WTC11 (cell line): ENCODE data around the gene FGF12. TPM values are rescaled to one million over a fixed set of nuclear protein-coding genes. Genes with fewer than 3 reads are reported as not detected.

Source experiments
- ATAC-seq: fragments of 200-7000 bp; cut with Tn5 transposase; 2 replicates; pipeline ENCODE4 v1.10.0; 2021; ENCODE audit warnings: mild to moderate bottlenecking, moderate library complexity
- CTCF ChIA-PET: fragments of 300-600 bp; sonication (Branson Sonifier 250); formaldehyde crosslinking; loops from one replicate; lab custom pipeline; 2021; ENCODE audit warnings: antibody characterized with exemption; lab: Charles Lee
- POLR2A ChIA-PET: fragments of 350-600 bp; sonication (Branson Sonifier 250); formaldehyde crosslinking; loops from one replicate; lab custom pipeline; 2021; ENCODE audit warnings: antibody characterized with exemption; lab: Charles Lee
- DNase-seq: peaks from one replicate; pipeline ENCODE4 v3.0.0; 2021; ENCODE audit warnings: low spot score
- H3K27ac Mint-ChIP-seq: 2 replicates; pipeline ENCODE4 v1.8.0; 2021; ENCODE audit warnings: mixed read lengths
- H3K27me3 Mint-ChIP-seq: 2 replicates; pipeline ENCODE4 v1.8.0; 2021; ENCODE audit warnings: low read depth, mild to moderate bottlenecking, moderate library complexity, mixed read lengths
- H3K36me3 Mint-ChIP-seq: 2 replicates; pipeline ENCODE4 v1.8.0; 2021; ENCODE audit warnings: mixed read lengths
- H3K4me1 Mint-ChIP-seq: 2 replicates; pipeline ENCODE4 v1.8.0; 2022; ENCODE audit warnings: mixed read lengths
- H3K4me3 Mint-ChIP-seq: 2 replicates; pipeline ENCODE4 v1.8.0; 2021; ENCODE audit warnings: mild to moderate bottlenecking, moderate library complexity, mixed read lengths
- H3K9me3 Mint-ChIP-seq: 2 replicates; pipeline ENCODE4 v1.8.0; 2021; ENCODE audit warnings: mixed read lengths
- ATF1 ChIP-seq: sonication (generic); formaldehyde crosslinking; IDR thresholded peaks from 2 replicates; pipeline ENCODE4 v1.8.1; 2023; ENCODE audit warnings: mild to moderate bottlenecking, moderate library complexity, missing genetic modification reagents
- EMX1 ChIP-seq: fragments of 250-450 bp; sonication (Bioruptor Pico); IDR thresholded peaks from 2 replicates; pipeline ENCODE4 v1.8.0; 2021; ENCODE audit warnings: mild to moderate bottlenecking
- FOXK1 ChIP-seq: sonication (generic); formaldehyde crosslinking; IDR thresholded peaks from 2 replicates; pipeline ENCODE4 v1.8.0; 2022; ENCODE audit warnings: mild to moderate bottlenecking, moderate library complexity, missing genetic modification reagents
- MLX ChIP-seq: sonication (generic); formaldehyde crosslinking; IDR thresholded peaks from 2 replicates; pipeline ENCODE4 v1.8.1; 2023; ENCODE audit warnings: mild to moderate bottlenecking, missing genetic modification reagents, moderate library complexity
- NR1H2 ChIP-seq: sonication (generic); formaldehyde crosslinking; IDR thresholded peaks from 2 replicates; pipeline ENCODE4 v1.9.0; 2021; ENCODE audit warnings: mild to moderate bottlenecking, moderate library complexity, missing genetic modification reagents
- OVOL2 ChIP-seq: fragments of 250-450 bp; sonication (Bioruptor Pico); IDR thresholded peaks from 2 replicates; pipeline ENCODE4 v1.9.0; 2021; ENCODE audit warnings: mild to moderate bottlenecking, borderline replicate concordance
- PREB ChIP-seq: sonication (generic); formaldehyde crosslinking; IDR thresholded peaks from 2 replicates; pipeline ENCODE4 v1.8.1; 2022; ENCODE audit warnings: mild to moderate bottlenecking, missing genetic modification reagents, moderate library complexity, borderline replicate concordance
- RELA ChIP-seq: sonication (generic); formaldehyde crosslinking; IDR thresholded peaks from 2 replicates; pipeline ENCODE4 v1.8.1; 2022; ENCODE audit warnings: missing genetic modification reagents, mild to moderate bottlenecking, borderline replicate concordance
- STAT6 ChIP-seq: sonication (generic); formaldehyde crosslinking; conservative IDR thresholded peaks from 2 replicates; pipeline ENCODE4 v1.8.1; 2023; ENCODE audit warnings: mild to moderate bottlenecking, low read depth, missing genetic modification reagents, moderate library complexity
- total RNA-seq: library from RNA; stranded (reverse); gene quantifications from 3 replicates; pipeline ENCODE4 v1.2.3, GENCODE V29; 2021
- TF ChIP-seq, protein P1 (sequence below): sonication (generic); formaldehyde crosslinking; IDR thresholded peaks from 2 replicates; pipeline ENCODE4 v1.8.0; 2023; ENCODE audit warnings: mild to moderate bottlenecking, missing genetic modification reagents
- TF ChIP-seq, protein P2 (sequence below): sonication (generic); formaldehyde crosslinking; conservative IDR thresholded peaks from 2 replicates; pipeline ENCODE4 v1.8.1; 2022; ENCODE audit warnings: mild to moderate bottlenecking, missing genetic modification reagents
- TF ChIP-seq, protein P3 (sequence below): sonication (generic); formaldehyde crosslinking; IDR thresholded peaks from 2 replicates; pipeline ENCODE4 v1.8.1; 2023; ENCODE audit warnings: mild to moderate bottlenecking, missing genetic modification reagents, moderate library complexity
- TF ChIP-seq, protein P4 (sequence below): fragments of 250-450 bp; sonication (Bioruptor Pico); IDR thresholded peaks from 2 replicates; pipeline ENCODE4 v1.8.0; 2021; ENCODE audit warnings: mild to moderate bottlenecking
- TF ChIP-seq, protein P5 (sequence below): sonication (generic); formaldehyde crosslinking; IDR thresholded peaks from 2 replicates; pipeline ENCODE4 v1.8.0; 2023; ENCODE audit warnings: missing genetic modification reagents, mild to moderate bottlenecking, borderline replicate concordance

Gene FGF12
- total RNA-seq, 1 experiment from 2014 or later, result 13.5 TPM

- TF ChIP-seq STAT6 (CRISPR knock-in tag) (no peak), PREB (CRISPR knock-in tag) (no peak), MLX (CRISPR knock-in tag) (no peak)
- TF ChIP-seq, protein P1, sequence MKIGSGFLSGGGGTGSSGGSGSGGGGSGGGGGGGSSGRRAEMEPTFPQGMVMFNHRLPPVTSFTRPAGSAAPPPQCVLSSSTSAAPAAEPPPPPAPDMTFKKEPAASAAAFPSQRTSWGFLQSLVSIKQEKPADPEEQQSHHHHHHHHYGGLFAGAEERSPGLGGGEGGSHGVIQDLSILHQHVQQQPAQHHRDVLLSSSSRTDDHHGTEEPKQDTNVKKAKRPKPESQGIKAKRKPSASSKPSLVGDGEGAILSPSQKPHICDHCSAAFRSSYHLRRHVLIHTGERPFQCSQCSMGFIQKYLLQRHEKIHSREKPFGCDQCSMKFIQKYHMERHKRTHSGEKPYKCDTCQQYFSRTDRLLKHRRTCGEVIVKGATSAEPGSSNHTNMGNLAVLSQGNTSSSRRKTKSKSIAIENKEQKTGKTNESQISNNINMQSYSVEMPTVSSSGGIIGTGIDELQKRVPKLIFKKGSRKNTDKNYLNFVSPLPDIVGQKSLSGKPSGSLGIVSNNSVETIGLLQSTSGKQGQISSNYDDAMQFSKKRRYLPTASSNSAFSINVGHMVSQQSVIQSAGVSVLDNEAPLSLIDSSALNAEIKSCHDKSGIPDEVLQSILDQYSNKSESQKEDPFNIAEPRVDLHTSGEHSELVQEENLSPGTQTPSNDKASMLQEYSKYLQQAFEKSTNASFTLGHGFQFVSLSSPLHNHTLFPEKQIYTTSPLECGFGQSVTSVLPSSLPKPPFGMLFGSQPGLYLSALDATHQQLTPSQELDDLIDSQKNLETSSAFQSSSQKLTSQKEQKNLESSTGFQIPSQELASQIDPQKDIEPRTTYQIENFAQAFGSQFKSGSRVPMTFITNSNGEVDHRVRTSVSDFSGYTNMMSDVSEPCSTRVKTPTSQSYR (CRISPR knock-in tag), result no peak
Measured at GRCh38 chr3:192326656-192327055, 400.7 kb downstream of the FGF12 start (continued).

GRCh38 chr3:192317564-192317963 is 409.8 kb downstream of the FGF12 start:
- no peak for DNase-seq
- no peak overlapping the region for H3K4me3 Mint-ChIP-seq
- TF ChIP-seq ATF1 (CRISPR knock-in tag), result no peak
- TF ChIP-seq FOXK1 (CRISPR knock-in tag), result no peak
- no peak for TF ChIP-seq EMX1
- TF ChIP-seq, protein P2, sequence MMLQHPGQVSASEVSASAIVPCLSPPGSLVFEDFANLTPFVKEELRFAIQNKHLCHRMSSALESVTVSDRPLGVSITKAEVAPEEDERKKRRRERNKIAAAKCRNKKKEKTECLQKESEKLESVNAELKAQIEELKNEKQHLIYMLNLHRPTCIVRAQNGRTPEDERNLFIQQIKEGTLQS (CRISPR knock-in tag), result no peak
- TF ChIP-seq, protein P3, sequence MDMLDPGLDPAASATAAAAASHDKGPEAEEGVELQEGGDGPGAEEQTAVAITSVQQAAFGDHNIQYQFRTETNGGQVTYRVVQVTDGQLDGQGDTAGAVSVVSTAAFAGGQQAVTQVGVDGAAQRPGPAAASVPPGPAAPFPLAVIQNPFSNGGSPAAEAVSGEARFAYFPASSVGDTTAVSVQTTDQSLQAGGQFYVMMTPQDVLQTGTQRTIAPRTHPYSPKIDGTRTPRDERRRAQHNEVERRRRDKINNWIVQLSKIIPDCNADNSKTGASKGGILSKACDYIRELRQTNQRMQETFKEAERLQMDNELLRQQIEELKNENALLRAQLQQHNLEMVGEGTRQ, result no peak
- TF ChIP-seq RELA (CRISPR knock-in tag), result no peak
- TF ChIP-seq, protein P4, sequence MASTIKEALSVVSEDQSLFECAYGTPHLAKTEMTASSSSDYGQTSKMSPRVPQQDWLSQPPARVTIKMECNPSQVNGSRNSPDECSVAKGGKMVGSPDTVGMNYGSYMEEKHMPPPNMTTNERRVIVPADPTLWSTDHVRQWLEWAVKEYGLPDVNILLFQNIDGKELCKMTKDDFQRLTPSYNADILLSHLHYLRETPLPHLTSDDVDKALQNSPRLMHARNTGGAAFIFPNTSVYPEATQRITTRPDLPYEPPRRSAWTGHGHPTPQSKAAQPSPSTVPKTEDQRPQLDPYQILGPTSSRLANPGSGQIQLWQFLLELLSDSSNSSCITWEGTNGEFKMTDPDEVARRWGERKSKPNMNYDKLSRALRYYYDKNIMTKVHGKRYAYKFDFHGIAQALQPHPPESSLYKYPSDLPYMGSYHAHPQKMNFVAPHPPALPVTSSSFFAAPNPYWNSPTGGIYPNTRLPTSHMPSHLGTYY (CRISPR knock-in tag), result no peak
- TF ChIP-seq OVOL2 (CRISPR knock-in tag), result no peak
- TF ChIP-seq, protein P5, sequence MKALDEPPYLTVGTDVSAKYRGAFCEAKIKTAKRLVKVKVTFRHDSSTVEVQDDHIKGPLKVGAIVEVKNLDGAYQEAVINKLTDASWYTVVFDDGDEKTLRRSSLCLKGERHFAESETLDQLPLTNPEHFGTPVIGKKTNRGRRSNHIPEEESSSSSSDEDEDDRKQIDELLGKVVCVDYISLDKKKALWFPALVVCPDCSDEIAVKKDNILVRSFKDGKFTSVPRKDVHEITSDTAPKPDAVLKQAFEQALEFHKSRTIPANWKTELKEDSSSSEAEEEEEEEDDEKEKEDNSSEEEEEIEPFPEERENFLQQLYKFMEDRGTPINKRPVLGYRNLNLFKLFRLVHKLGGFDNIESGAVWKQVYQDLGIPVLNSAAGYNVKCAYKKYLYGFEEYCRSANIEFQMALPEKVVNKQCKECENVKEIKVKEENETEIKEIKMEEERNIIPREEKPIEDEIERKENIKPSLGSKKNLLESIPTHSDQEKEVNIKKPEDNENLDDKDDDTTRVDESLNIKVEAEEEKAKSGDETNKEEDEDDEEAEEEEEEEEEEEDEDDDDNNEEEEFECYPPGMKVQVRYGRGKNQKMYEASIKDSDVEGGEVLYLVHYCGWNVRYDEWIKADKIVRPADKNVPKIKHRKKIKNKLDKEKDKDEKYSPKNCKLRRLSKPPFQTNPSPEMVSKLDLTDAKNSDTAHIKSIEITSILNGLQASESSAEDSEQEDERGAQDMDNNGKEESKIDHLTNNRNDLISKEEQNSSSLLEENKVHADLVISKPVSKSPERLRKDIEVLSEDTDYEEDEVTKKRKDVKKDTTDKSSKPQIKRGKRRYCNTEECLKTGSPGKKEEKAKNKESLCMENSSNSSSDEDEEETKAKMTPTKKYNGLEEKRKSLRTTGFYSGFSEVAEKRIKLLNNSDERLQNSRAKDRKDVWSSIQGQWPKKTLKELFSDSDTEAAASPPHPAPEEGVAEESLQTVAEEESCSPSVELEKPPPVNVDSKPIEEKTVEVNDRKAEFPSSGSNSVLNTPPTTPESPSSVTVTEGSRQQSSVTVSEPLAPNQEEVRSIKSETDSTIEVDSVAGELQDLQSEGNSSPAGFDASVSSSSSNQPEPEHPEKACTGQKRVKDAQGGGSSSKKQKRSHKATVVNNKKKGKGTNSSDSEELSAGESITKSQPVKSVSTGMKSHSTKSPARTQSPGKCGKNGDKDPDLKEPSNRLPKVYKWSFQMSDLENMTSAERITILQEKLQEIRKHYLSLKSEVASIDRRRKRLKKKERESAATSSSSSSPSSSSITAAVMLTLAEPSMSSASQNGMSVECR, result no peak
- no peak for TF ChIP-seq NR1H2 (CRISPR knock-in tag)
- TF ChIP-seq, all 79 proteins: peak for 0
- ChIA-PET POLR2A (no interaction called here), CTCF (no interaction called here)
- Mint-ChIP-seq H3K9me3 (0 out of 2 replicates have a peak, but pooled peaks cover 3% of the 10 kb centered on the region), H3K36me3 (no peaks in the 10 kb centered on the region), H3K27ac (no peak overlapping the region), H3K27me3 (no peaks in the 10 kb centered on the region), H3K4me1 (no peaks in the 10 kb centered on the region)
- no peak for ATAC-seq
